Panc1 (cell line): ENCODE measurements around the gene HES6.

ENCODE experiments used
- POLR2AphosphoS5 ChIP-seq: IDR thresholded peaks from 2 replicates; pipeline ENCODE4 v1.6.1; 2012; ENCODE audit warnings: mild to moderate bottlenecking, low read depth, low read length, moderate library complexity
- SIN3A ChIP-seq: IDR thresholded peaks from 2 replicates; pipeline ENCODE4 v1.6.1; 2012; ENCODE audit warnings: low read depth, mild to moderate bottlenecking, low read length, moderate library complexity, borderline replicate concordance; ENCODE audit not compliant: insufficient read depth
- TCF7L2 ChIP-seq: IDR thresholded peaks from 2 replicates; pipeline ENCODE4 v1.6.1; 2011; ENCODE audit warnings: mild to moderate bottlenecking, low read depth, low read length, inconsistent platforms
- TF ChIP-seq, protein P1 (sequence below): fragments of 450-650 bp; IDR thresholded peaks from 2 replicates; pipeline ENCODE4 v1.5.1; 2017; ENCODE audit warnings: mild to moderate bottlenecking
- TF ChIP-seq, protein P2 (sequence below), 2 experiments: IDR thresholded peaks; 2 replicates each; pipeline ENCODE4 v1.6.1; 2011 to 2012; ENCODE audit warnings: low read depth in 2 of 2, control low read depth in 1 of 2, low read length in 1 of 2, mild to moderate bottlenecking in 1 of 2, moderate library complexity in 1 of 2; ENCODE audit not compliant: insufficient read depth in 1 of 2

DNA sequence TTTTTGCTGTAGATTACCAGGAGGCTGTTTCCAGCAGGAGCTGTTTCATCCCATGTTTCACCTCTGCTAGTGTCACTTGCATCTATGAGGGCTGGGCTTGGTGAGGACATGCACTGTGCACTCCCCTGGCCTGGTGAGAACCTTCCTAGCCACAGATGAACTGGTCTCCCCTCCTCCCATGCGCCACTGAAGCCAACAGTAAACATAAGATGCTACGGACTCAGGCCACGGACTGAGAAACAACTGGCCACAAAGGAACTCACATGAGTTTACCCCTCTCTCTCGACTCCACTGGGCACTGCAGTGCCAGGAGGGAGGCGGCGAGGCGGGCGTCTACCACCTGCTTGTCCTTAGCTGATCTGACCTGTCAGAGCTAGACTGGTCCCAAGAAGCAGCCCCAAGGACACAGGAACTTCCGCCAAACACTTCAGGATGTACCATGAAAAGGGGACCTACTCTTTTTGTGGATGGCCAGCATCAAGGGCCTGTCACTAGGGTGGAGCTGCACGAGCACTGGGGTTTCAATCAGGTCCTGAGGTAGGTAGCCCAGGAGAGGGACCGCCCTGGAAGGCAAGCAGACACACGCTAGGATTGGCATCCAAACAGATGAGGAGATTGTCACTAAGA is 22.8 kb upstream of the HES6 start:
- TF ChIP-seq, protein P1, sequence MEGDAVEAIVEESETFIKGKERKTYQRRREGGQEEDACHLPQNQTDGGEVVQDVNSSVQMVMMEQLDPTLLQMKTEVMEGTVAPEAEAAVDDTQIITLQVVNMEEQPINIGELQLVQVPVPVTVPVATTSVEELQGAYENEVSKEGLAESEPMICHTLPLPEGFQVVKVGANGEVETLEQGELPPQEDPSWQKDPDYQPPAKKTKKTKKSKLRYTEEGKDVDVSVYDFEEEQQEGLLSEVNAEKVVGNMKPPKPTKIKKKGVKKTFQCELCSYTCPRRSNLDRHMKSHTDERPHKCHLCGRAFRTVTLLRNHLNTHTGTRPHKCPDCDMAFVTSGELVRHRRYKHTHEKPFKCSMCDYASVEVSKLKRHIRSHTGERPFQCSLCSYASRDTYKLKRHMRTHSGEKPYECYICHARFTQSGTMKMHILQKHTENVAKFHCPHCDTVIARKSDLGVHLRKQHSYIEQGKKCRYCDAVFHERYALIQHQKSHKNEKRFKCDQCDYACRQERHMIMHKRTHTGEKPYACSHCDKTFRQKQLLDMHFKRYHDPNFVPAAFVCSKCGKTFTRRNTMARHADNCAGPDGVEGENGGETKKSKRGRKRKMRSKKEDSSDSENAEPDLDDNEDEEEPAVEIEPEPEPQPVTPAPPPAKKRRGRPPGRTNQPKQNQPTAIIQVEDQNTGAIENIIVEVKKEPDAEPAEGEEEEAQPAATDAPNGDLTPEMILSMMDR, result no peak
- TF ChIP-seq POLR2AphosphoS5 (no peak), TCF7L2 (no peak), SIN3A (no peak)
- TF ChIP-seq, protein P2, sequence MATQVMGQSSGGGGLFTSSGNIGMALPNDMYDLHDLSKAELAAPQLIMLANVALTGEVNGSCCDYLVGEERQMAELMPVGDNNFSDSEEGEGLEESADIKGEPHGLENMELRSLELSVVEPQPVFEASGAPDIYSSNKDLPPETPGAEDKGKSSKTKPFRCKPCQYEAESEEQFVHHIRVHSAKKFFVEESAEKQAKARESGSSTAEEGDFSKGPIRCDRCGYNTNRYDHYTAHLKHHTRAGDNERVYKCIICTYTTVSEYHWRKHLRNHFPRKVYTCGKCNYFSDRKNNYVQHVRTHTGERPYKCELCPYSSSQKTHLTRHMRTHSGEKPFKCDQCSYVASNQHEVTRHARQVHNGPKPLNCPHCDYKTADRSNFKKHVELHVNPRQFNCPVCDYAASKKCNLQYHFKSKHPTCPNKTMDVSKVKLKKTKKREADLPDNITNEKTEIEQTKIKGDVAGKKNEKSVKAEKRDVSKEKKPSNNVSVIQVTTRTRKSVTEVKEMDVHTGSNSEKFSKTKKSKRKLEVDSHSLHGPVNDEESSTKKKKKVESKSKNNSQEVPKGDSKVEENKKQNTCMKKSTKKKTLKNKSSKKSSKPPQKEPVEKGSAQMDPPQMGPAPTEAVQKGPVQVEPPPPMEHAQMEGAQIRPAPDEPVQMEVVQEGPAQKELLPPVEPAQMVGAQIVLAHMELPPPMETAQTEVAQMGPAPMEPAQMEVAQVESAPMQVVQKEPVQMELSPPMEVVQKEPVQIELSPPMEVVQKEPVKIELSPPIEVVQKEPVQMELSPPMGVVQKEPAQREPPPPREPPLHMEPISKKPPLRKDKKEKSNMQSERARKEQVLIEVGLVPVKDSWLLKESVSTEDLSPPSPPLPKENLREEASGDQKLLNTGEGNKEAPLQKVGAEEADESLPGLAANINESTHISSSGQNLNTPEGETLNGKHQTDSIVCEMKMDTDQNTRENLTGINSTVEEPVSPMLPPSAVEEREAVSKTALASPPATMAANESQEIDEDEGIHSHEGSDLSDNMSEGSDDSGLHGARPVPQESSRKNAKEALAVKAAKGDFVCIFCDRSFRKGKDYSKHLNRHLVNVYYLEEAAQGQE (IDR thresholded peaks at IDR 0.05; ENCODE audit: insufficient read depth in 1 of 2, low read depth in 2 of 2, low read length in 1 of 2), result no peak
